Measurements from ENCODE around the gene STON1. TPM values are rescaled to one million over a fixed set of nuclear protein-coding genes. Genes with fewer than 3 reads are reported as not detected.

STON1 gene
- total and polyA plus RNA-seq, 4 donors: 0.90 to 3.8 (median 1.2) TPM

DNA sequence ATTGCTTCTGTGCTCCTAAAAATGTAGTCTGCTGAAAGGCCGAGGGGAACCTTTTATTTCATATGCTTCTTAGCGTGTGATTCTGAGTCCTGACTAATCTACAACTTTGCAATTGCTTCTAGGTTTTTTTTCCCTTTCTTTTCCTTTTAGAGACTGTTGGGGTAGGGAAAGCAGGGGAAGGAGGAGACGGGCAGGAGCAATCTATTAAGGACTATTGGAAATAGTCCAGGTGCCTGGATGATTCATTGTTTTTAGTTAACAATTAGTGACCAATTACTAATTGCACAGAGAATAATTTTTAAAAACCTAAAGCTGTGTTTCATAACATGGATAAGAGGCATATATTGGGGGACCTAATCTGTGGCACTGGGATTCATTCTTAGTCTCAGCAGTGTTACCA is 49.4 kb upstream of the STON1 start (continued):
- no peak for TF ChIP-seq ZBTB33 (IDR thresholded peaks at IDR 0.05)

DNA sequence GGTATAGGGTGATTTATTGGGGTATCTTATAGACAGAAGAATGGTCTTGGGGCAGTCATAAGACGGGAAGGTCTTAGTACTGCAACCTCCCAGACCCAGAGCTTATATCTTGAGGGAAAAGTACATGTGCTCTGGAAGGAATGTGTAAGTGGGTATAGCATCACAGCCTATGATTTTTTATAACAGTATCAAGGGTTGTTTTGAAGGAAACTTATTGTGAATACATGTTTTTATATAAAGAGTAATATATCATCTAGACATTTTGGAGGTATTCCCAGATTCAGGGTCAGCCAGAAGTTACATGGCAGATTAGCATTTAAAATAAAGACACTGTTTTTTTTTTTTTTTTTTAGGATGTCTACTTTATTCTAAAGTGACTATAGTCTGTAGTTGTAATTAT is 47.6 kb upstream of the STON1 start:
- peaks cover 2 to 13% (median 11%) of the 10 kb centered on the region in 4 donors for H3K36me3 ChIP-seq (ENCODE audit: control insufficient read depth in 4 of 4, insufficient read depth in 3 of 4, low read depth in 1 of 4, low read length in 3 of 4)
- no peak overlapping the region for H3K9ac ChIP-seq (ENCODE audit: low read depth in 1 of 2, low read length in 2 of 2)
- no peak overlapping the region for H3K4me3 ChIP-seq (ENCODE audit: low read depth in 1 of 3, low read length in 3 of 3)
- DNase-seq (ENCODE audit: low spot score): no peak
- no peaks in the 10 kb centered on the region for H3K27me3 ChIP-seq (ENCODE audit: control insufficient read depth in 4 of 4, insufficient read depth in 4 of 4, low read length in 3 of 4)
- no peaks in the 10 kb centered on the region for H3K9me3 ChIP-seq (ENCODE audit: control insufficient read depth in 4 of 4, low read length in 3 of 4)
- WGBS: 84% methylated on average over 1 of the region's 1 CpG
- no peak for TF ChIP-seq RAD21 (IDR thresholded peaks at IDR 0.05)
- TF ChIP-seq GABPA (IDR thresholded peaks at IDR 0.05 in 1 of 2, conservative IDR thresholded peaks at IDR 0.05 in 1 of 2): no peak
- TF ChIP-seq RXRA (IDR thresholded peaks at IDR 0.05): no peak
- TF ChIP-seq HNF4G (IDR thresholded peaks at IDR 0.05): no peak
- TF ChIP-seq, protein P1, sequence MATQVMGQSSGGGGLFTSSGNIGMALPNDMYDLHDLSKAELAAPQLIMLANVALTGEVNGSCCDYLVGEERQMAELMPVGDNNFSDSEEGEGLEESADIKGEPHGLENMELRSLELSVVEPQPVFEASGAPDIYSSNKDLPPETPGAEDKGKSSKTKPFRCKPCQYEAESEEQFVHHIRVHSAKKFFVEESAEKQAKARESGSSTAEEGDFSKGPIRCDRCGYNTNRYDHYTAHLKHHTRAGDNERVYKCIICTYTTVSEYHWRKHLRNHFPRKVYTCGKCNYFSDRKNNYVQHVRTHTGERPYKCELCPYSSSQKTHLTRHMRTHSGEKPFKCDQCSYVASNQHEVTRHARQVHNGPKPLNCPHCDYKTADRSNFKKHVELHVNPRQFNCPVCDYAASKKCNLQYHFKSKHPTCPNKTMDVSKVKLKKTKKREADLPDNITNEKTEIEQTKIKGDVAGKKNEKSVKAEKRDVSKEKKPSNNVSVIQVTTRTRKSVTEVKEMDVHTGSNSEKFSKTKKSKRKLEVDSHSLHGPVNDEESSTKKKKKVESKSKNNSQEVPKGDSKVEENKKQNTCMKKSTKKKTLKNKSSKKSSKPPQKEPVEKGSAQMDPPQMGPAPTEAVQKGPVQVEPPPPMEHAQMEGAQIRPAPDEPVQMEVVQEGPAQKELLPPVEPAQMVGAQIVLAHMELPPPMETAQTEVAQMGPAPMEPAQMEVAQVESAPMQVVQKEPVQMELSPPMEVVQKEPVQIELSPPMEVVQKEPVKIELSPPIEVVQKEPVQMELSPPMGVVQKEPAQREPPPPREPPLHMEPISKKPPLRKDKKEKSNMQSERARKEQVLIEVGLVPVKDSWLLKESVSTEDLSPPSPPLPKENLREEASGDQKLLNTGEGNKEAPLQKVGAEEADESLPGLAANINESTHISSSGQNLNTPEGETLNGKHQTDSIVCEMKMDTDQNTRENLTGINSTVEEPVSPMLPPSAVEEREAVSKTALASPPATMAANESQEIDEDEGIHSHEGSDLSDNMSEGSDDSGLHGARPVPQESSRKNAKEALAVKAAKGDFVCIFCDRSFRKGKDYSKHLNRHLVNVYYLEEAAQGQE (IDR thresholded peaks at IDR 0.05): no peak
- TF ChIP-seq YY1 (IDR thresholded peaks at IDR 0.05): no peak
- no peak for TF ChIP-seq MAX (IDR thresholded peaks at IDR 0.05)
- TF ChIP-seq CTCF (IDR thresholded peaks at IDR 0.05; ENCODE audit: low read depth, low read length, missing input control): no peak
- no peak for TF ChIP-seq TAF1 (conservative IDR thresholded peaks at IDR 0.05)
- TF ChIP-seq NR2F2 (IDR thresholded peaks at IDR 0.05): no peak
- TF ChIP-seq, protein P2, sequence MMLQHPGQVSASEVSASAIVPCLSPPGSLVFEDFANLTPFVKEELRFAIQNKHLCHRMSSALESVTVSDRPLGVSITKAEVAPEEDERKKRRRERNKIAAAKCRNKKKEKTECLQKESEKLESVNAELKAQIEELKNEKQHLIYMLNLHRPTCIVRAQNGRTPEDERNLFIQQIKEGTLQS (IDR thresholded peaks at IDR 0.05): no peak
- no peak for TF ChIP-seq FOXA2 (IDR thresholded peaks at IDR 0.05)
- no peak for TF ChIP-seq EGR1 (IDR thresholded peaks at IDR 0.05; ENCODE audit: low read depth in 2 of 2)
- no peak for TF ChIP-seq JUND (IDR thresholded peaks at IDR 0.05)
- no peak for TF ChIP-seq FOXA1 (IDR thresholded peaks at IDR 0.05)
- TF ChIP-seq SP1 (IDR thresholded peaks at IDR 0.05): no peak
- TF ChIP-seq HNF4A (conservative IDR thresholded peaks at IDR 0.05): no peak
- TF ChIP-seq ZBTB33 (IDR thresholded peaks at IDR 0.05): no peak
- H3K4me1 ChIP-seq (ENCODE audit: control insufficient read depth in 4 of 4, insufficient read depth in 4 of 4, low read length in 3 of 4): peaks cover 6 to 14% (median 9%) of the 10 kb centered on the region in 4 donors
- no peak overlapping the region for H3K27ac ChIP-seq (ENCODE audit: low read depth in 1 of 2, low read length in 2 of 2)
